PFSK-1 (cell line): Measurements from ENCODE around the gene CTSL.

Source experiments
- FOXP2 ChIP-seq: optimal IDR thresholded peaks from 2 replicates; pipeline ENCODE3; 2011; ENCODE audit warnings: borderline replicate concordance, control low read depth, inconsistent platforms; ENCODE audit not compliant: insufficient read depth; ENCODE audit errors: extremely low read length, extremely low read depth
- POLR2AphosphoS5 ChIP-seq: IDR thresholded peaks from 2 replicates; pipeline ENCODE4 v1.6.1; 2012; ENCODE audit warnings: low read depth, mild to moderate bottlenecking, control low read depth, low read length, moderate library complexity
- SIN3A ChIP-seq: IDR thresholded peaks from 2 replicates; pipeline ENCODE4 v1.6.1; 2012; ENCODE audit warnings: mild to moderate bottlenecking, low read length, moderate library complexity, borderline replicate concordance; ENCODE audit not compliant: insufficient read depth
- TAF1 ChIP-seq: IDR thresholded peaks from 2 replicates; pipeline ENCODE4 v1.6.1; 2012; ENCODE audit warnings: low read length, control low read depth, borderline replicate concordance; ENCODE audit not compliant: insufficient read depth
- TF ChIP-seq, protein P1 (sequence below), 2 experiments: IDR thresholded peaks; 2 replicates each; pipeline versions ENCODE4 v1.6.1 to v1.8.0; 2011 to 2012; ENCODE audit warnings: low read depth in 2 of 2, low read length in 2 of 2, control low read depth in 1 of 2, inconsistent platforms in 1 of 2, mild to moderate bottlenecking in 1 of 2, moderate library complexity in 1 of 2; ENCODE audit not compliant: insufficient read depth in 1 of 2

The CTSL gene

DNA sequence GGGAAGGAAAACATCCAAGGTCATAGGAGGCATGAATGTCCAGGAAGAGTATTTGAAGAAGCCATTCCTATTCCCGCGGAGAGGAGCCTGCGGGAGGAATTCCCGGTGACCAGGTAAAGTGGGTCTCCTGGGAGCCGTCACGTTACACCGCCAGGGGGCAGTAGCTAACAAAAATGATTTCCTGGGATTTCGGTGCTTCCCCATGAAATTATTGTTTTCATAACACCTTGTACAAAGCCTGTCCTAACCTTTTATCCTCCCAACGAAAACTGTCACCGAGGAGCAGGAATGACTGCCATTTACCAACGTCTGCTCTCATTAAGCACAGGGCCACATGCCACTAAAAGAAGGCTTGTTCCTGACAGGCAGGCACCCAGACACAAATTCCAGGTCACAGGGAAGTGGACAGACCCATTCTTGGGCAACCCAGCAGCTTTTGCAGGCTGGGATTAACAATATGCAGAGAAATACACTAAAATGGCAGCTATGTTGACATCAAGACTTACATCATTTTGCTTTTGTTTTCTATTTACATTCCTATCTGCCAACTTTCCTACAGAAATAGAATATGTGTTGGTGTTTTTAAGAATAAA, 41.2 kb upstream of the CTSL start:
- TF ChIP-seq SIN3A (no peak), POLR2AphosphoS5 (no peak), TAF1 (no peak), FOXP2 (no peak)
- TF ChIP-seq, protein P1, sequence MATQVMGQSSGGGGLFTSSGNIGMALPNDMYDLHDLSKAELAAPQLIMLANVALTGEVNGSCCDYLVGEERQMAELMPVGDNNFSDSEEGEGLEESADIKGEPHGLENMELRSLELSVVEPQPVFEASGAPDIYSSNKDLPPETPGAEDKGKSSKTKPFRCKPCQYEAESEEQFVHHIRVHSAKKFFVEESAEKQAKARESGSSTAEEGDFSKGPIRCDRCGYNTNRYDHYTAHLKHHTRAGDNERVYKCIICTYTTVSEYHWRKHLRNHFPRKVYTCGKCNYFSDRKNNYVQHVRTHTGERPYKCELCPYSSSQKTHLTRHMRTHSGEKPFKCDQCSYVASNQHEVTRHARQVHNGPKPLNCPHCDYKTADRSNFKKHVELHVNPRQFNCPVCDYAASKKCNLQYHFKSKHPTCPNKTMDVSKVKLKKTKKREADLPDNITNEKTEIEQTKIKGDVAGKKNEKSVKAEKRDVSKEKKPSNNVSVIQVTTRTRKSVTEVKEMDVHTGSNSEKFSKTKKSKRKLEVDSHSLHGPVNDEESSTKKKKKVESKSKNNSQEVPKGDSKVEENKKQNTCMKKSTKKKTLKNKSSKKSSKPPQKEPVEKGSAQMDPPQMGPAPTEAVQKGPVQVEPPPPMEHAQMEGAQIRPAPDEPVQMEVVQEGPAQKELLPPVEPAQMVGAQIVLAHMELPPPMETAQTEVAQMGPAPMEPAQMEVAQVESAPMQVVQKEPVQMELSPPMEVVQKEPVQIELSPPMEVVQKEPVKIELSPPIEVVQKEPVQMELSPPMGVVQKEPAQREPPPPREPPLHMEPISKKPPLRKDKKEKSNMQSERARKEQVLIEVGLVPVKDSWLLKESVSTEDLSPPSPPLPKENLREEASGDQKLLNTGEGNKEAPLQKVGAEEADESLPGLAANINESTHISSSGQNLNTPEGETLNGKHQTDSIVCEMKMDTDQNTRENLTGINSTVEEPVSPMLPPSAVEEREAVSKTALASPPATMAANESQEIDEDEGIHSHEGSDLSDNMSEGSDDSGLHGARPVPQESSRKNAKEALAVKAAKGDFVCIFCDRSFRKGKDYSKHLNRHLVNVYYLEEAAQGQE (IDR thresholded peaks at IDR 0.05; ENCODE audit: insufficient read depth in 1 of 2, low read depth in 2 of 2, low read length in 2 of 2): no peak

DNA sequence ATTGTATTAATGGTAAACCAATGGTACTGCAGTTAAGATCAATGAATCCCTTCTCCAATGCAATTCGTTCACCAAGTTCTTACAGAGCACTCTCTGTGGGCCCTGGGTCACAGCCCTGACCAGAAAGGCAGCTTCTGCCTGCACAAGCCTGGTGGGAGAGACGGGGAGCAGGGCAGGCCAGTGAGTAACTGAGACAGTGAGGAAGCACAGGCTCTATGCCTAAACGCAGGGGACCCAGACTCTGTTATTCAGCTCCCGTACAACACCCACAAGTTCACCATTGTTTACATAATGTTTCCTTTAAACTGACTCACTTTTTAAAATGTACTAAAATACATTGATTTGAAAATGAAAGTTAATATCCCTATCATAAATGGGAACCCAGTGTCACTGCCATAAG, 40.5 kb upstream of the CTSL start:
- no peak for TF ChIP-seq POLR2AphosphoS5
- TF ChIP-seq SIN3A: no peak
- no peak for TF ChIP-seq FOXP2
- TF ChIP-seq, protein P1 (IDR thresholded peaks at IDR 0.05; ENCODE audit: insufficient read depth in 1 of 2, low read depth in 2 of 2, low read length in 2 of 2): no peak
- no peak for TF ChIP-seq TAF1

DNA sequence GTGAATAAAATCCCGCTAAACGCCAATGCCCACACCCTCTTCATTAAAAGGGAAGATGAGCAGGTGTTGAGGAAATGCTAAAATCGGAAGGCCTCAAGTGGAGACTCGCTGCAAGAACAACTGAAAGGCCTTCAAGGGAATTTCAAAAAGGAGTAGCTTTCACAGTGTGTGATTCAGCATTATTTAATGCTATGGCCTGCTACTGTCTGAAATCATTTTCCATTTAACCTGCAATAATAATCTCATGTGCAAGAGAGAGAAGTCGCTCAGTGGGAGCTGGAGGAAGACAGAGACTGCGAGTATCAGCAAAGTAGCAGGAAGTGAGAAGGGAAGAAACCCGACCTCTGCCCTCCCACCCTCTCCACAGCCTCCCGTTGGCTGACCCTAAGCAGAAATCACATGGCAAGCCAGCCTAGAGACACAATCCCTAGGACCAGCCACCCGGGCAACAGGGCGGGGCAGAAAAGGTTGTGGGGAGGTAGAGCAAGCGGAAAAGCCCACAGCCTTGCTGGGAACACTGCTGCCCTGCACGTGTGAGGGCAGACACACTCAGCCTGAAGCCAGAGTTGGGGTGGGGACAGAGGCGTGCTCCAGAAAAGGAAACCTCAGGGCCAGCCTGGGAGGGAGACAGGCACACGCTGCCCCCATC, 39.9 kb upstream of the CTSL start:
- TF ChIP-seq FOXP2 (no peak), POLR2AphosphoS5 (no peak)
- TF ChIP-seq, protein P1 (IDR thresholded peaks at IDR 0.05; ENCODE audit: insufficient read depth in 1 of 2, low read depth in 2 of 2, low read length in 2 of 2): no peak

DNA sequence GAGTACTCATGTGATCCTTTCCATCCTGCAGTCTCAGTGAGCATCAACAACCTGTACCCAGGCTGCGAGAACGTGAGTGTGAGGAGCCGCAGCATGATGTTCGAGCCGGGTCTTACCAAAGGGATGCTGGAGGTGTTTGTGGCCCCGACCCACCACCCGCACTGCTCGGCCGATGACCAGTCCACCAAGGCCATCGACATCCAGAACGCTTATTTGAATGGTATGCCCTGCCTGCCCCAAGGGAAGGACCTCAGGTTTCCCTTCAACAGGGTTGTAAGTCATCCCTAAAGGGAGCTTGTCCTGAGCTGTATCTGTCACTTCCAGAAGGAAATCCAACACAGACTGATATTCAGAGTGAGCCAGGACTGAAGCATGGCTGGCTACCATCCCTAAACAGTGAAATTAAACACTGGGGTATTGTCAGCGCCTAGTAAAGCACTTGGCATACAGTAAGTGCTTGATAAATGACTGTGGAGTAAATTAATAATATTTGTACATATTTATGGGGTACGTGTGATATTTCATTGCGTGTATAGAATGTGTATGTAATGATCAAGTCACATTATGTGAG, 39.3 kb upstream of the CTSL start:
- TF ChIP-seq, protein P1 (IDR thresholded peaks at IDR 0.05; ENCODE audit: insufficient read depth in 1 of 2, low read depth in 2 of 2, low read length in 2 of 2): no peak
- TF ChIP-seq POLR2AphosphoS5: no peak
- TF ChIP-seq TAF1: no peak
- no peak for TF ChIP-seq FOXP2
- no peak for TF ChIP-seq SIN3A
